ENCODE data around the gene LHFPL3.

DNA sequence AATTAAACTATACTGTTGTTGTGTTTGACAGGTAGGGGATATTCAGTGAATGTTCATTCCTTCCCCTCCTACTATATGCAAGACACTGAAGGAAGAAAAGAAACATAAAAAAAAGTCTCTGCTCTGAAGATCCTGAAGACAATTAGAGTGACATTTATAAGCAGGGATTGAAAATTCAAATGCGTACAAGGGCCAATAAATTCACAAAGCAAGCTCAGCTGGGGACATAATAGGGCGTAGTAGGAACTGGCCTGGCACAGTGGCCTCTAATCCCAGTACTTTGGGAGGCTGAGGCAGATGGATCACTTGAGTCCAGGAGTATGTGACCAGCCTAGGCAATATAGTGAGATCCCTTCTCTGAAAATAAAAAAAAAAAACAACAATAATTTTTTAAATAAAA, 580.7 kb downstream of the LHFPL3 start:
- TF ChIP-seq, protein P1, sequence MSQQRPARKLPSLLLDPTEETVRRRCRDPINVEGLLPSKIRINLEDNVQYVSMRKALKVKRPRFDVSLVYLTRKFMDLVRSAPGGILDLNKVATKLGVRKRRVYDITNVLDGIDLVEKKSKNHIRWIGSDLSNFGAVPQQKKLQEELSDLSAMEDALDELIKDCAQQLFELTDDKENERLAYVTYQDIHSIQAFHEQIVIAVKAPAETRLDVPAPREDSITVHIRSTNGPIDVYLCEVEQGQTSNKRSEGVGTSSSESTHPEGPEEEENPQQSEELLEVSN (IDR thresholded peaks at IDR 0.05; ENCODE audit: borderline replicate concordance, low read depth) = no peak
- TF ChIP-seq, protein P2, sequence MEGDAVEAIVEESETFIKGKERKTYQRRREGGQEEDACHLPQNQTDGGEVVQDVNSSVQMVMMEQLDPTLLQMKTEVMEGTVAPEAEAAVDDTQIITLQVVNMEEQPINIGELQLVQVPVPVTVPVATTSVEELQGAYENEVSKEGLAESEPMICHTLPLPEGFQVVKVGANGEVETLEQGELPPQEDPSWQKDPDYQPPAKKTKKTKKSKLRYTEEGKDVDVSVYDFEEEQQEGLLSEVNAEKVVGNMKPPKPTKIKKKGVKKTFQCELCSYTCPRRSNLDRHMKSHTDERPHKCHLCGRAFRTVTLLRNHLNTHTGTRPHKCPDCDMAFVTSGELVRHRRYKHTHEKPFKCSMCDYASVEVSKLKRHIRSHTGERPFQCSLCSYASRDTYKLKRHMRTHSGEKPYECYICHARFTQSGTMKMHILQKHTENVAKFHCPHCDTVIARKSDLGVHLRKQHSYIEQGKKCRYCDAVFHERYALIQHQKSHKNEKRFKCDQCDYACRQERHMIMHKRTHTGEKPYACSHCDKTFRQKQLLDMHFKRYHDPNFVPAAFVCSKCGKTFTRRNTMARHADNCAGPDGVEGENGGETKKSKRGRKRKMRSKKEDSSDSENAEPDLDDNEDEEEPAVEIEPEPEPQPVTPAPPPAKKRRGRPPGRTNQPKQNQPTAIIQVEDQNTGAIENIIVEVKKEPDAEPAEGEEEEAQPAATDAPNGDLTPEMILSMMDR (IDR thresholded peaks at IDR 0.05) = no peak
- no peak for TF ChIP-seq EP300 (IDR thresholded peaks at IDR 0.05)
- TF ChIP-seq CHD2 (IDR thresholded peaks at IDR 0.05; ENCODE audit: low read length, partially characterized antibody) = no peak
- no peak for TF ChIP-seq SREBF2 (IDR thresholded peaks at IDR 0.05)
- TF ChIP-seq MAFK (IDR thresholded peaks at IDR 0.05; ENCODE audit: partially characterized antibody) = no peak
- TF ChIP-seq RFX5 (IDR thresholded peaks at IDR 0.05) = no peak
- no peak for TF ChIP-seq CBX2 (IDR thresholded peaks at IDR 0.05; ENCODE audit: borderline replicate concordance, low read depth)
- TF ChIP-seq POLR2A (IDR thresholded peaks at IDR 0.05; ENCODE audit: low read length) = no peak
